Muscle of leg (tissue), 16 donors: ENCODE data around the gene REPS2. TPM values are rescaled to one million over a fixed set of nuclear protein-coding genes. Genes with fewer than 3 reads are reported as not detected.

Experiments
- DNase-seq: peaks from one replicate; pipeline ENCODE4 v3.0.0; 2013
- H3K27ac ChIP-seq: one replicate; pipeline ENCODE4 v1.5.1; 2013; ENCODE audit warnings: mild to moderate bottlenecking, low read length, control low read depth
- H3K27me3 ChIP-seq: one replicate; pipeline ENCODE4 v1.6.1; 2013; ENCODE audit warnings: low read length; ENCODE audit not compliant: control insufficient read depth, insufficient read depth
- H3K36me3 ChIP-seq: one replicate; pipeline ENCODE4 v1.6.1; 2013; ENCODE audit warnings: low read length; ENCODE audit not compliant: control insufficient read depth, insufficient read depth
- H3K4me1 ChIP-seq: one replicate; pipeline ENCODE4 v1.6.1; 2013; ENCODE audit warnings: low read length; ENCODE audit not compliant: control insufficient read depth, insufficient read depth
- H3K4me3 ChIP-seq: one replicate; pipeline ENCODE4 v1.5.1; 2013; ENCODE audit warnings: low read length, control low read depth
- H3K9me3 ChIP-seq: replicated peaks from 2 replicates; pipeline ENCODE4 v1.6.1; 2013; ENCODE audit warnings: low read depth, low read length; ENCODE audit not compliant: control insufficient read depth
- WGBS: methylation state at CpG from one replicate; pipeline ENCODE4 v1.1.5; 2013; ENCODE audit warnings: missing lambda C conversion rate; ENCODE audit not compliant: insufficient coverage; 5-methylcytosine and 5-hydroxymethylcytosine counted together
- long read RNA-seq, 11 donors: transcript quantifications; one replicate each; lab custom pipeline, GENCODE V29; 2026
- polyA plus RNA-seq, 8 donors: library from polyadenylated mRNA; unstranded; fragments of 120-200 nt; gene quantifications; one replicate each; pipeline versions ENCODE4 v1.2.1 to v1.2.3, GENCODE V29; 2013; ENCODE audit warnings: inconsistent platforms in 1 of 8, low replicate concordance in 1 of 8; ENCODE audit not compliant: insufficient read length in 8 of 8, insufficient read depth in 1 of 8
- total RNA-seq: library from RNA; stranded (reverse); fragments of 120-200 nt; gene quantifications from one replicate; pipeline ENCODE4 v1.2.4, GENCODE V29; 2013

The REPS2 gene
- 8.6 TPM for total RNA-seq
- 10 to 100 TPM in 1 of 8 donors, 1 to 10 TPM in 7; 6.5 to 10.7 (median 8.4) TPM for polyA plus RNA-seq
- long read RNA-seq, donor 1: 0 reads
- long read RNA-seq, donor 2: 0 reads
- long read RNA-seq, donor 3, partial matches to known transcripts: 0 of 1 reads
- long read RNA-seq, donor 3, other reads (novel, unspliced or antisense): 0 of 1 reads
- long read RNA-seq, donor 4, partial matches to known transcripts: 0 of 1 reads
- long read RNA-seq, donor 4, other reads (novel, unspliced or antisense): 0 of 1 reads
- long read RNA-seq, donor 5: 0 reads
- long read RNA-seq, donor 6, full-length matches to known transcripts: 2 of 2 reads
- long read RNA-seq, donor 6, partial matches to known transcripts: 0 of 2 reads
- long read RNA-seq, donor 6, other reads (novel, unspliced or antisense): 0 of 2 reads
- long read RNA-seq, donor 7: 0 reads
- long read RNA-seq, donor 8, full-length matches to known transcripts: 1 of 1 reads
- long read RNA-seq, donor 8, partial matches to known transcripts: 0 of 1 reads
- long read RNA-seq, donor 8, other reads (novel, unspliced or antisense): 0 of 1 reads
- long read RNA-seq, donor 9: 0 reads
- long read RNA-seq, donor 10, full-length matches to known transcripts: 1 of 1 reads
- long read RNA-seq, donor 10, partial matches to known transcripts: 0 of 1 reads
- long read RNA-seq, donor 10, other reads (novel, unspliced or antisense): 0 of 1 reads
- long read RNA-seq, donor 11, partial matches to known transcripts: 0 of 1 reads
- long read RNA-seq, donor 11, other reads (novel, unspliced or antisense): 0 of 1 reads

DNA sequence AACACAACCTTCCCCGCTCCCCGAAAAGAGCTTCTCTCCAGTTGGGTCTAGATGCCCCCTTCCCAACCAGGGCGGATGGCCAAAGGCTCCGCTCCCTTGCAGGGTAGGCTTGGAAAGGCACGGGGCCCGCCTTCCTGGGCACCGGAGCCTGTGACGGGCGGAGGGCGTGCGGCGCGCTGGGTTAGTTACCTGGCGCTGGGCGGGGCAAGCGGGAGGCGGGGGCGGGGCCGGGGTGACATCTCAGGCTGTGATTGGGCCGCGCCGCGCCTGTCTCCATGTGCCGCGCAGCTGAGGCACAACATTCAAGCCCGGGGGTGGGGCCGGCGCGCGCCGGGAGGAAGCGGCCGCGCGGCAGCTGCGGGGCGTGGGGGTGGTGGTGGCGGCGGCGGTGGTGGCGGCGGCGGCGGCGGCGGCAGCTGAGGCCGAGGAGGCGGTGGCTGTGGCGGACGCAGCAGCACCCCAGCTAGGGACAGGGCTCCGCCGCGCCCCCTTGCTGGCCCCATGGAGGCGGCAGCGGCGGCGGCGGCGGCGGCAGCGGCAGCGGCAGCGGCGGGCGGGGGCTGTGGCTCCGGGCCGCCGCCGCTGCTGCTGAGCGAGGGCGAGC lies at the start of gene REPS2:
REPS2 (plus strand) TSS at position 298 of the 604 bp plus-strand sequence; CDS start at position 502, 204 bp downstream.
- WGBS: 18% methylated on average over 59 of the region's 71 CpGs
- H3K4me1 ChIP-seq: peaks cover 6% of the 10 kb centered on the region
- peak within 1 kb of the TSS; percentile 53 for H3K27ac ChIP-seq
- H3K27me3 ChIP-seq: peaks cover 23% of the 10 kb centered on the region
- no peaks in the 10 kb centered on the region for H3K36me3 ChIP-seq
- H3K9me3 ChIP-seq: no peaks in the 10 kb centered on the region
- peak; percentile 92 for DNase-seq
- peak within 1 kb of the TSS; percentile 55 for H3K4me3 ChIP-seq

DNA sequence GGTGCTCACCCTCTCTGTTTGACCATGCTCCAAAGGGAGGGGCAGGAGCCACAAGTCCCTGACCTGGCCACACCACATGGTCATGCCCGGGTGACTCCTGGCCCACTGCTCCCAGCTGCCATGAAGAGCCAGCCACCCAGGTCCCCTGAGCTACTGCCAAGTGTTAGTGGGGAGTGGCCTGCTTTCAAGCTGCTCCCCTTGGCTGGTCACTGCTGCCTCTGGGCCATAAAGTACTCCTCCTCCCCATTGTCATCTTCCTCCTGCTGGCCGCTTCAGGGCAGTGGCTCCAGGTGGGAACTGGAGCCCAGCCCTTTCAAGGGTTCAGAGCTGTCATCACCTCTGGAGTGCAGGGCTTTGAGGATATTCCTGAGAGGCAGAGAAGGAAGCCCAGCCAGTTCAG lies 49.0 kb upstream of the REPS2 start:
- no peak overlapping the region for H3K27ac ChIP-seq
- no peaks in the 10 kb centered on the region for H3K9me3 ChIP-seq
- no peak for DNase-seq
- H3K36me3 ChIP-seq: no peaks in the 10 kb centered on the region
- no peak overlapping the region for H3K4me3 ChIP-seq
- peaks cover 2% of the 10 kb centered on the region for H3K4me1 ChIP-seq
- peaks cover 53% of the 10 kb centered on the region for H3K27me3 ChIP-seq
- WGBS: no CpG with 5 or more reads among the region's 2 CpGs

DNA sequence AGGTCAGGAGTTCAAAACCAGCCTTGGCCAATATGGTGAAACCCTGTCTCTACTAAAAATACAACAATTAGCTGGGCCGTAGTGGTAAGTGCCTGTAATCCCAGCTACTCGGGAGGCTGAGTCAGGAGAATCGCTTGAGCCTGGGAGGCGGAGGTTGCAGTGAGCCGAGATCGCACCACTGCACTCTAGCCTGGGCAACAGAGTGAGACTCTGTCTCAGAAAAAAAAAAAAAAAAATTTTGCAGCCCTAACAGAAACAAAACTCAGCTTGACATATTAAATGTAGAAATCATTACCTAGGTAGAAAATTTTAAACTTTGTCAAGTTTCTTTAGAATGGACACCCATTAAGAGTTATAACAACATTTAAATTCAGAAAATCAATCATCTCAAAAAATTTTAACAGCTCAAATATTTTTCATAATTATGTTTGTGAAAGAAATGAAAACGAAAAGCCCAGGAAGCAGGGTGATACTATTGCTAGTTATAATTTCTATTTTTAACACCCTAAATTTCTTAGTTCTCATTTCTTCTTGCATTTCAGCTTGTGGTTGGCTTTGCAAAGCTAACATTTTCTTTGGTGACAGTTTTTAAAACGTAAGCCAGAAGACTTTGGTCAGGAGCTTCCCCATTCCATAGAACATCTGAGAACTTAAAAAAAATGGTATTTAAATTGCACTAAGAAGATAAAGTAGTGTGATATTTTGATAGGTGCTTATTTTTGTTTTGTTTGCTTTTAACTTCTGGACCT lies 43.0 kb upstream of the REPS2 start:
- no peaks in the 10 kb centered on the region for H3K9me3 ChIP-seq
- 88% methylated on average over 3 of the region's 8 CpGs for WGBS
- H3K27ac ChIP-seq: no peak overlapping the region
- no peak overlapping the region for H3K4me3 ChIP-seq
- H3K27me3 ChIP-seq: peaks cover 46% of the 10 kb centered on the region
- no peaks in the 10 kb centered on the region for H3K4me1 ChIP-seq
- no peaks in the 10 kb centered on the region for H3K36me3 ChIP-seq
- DNase-seq: peak; percentile 34

DNA sequence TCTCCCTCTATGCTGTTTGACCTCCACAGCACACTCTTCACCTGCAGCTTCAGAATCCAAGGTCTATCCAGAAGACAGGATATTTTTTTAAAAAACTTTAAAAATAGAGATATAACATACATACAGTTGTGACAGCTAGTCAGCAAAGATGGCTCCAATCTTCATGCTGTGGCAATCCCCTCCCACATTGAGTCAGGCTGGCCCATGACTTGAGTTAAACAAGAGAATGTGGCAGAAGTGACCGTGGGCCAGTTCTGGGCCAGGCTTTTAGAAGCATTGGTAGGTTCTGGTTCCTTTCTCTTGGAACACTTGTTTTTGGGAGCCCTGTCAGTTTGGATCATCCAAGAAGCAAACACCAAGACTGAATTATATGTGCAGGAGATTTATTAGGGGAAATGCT lies 36.1 kb upstream of the REPS2 start:
- no peak overlapping the region for H3K4me3 ChIP-seq
- no peaks in the 10 kb centered on the region for H3K36me3 ChIP-seq
- H3K4me1 ChIP-seq: no peaks in the 10 kb centered on the region
- no peaks in the 10 kb centered on the region for H3K9me3 ChIP-seq
- no peak overlapping the region for H3K27ac ChIP-seq
- peaks cover 44% of the 10 kb centered on the region for H3K27me3 ChIP-seq
- WGBS: no CpG with 5 or more reads among the region's 1 CpG
- no peak for DNase-seq

DNA sequence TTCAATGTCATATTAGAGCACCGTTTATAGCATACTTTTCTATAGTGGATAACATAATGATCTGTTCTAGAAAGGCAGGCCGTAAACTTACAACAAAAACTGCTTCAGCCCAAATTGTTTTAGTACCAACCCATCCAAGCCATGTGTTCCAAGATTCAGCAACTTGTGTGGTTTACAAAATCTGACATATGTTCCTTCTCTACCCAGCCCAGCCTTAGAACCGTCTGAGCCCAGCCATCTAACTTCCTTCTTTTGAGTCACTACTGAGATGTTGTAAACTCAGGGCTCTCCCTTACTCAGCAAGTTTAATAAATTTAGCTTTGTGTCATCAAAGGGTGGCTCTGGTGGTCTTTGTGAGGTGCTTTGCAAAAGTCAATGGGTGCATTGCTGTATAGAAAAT lies 32.4 kb upstream of the REPS2 start:
- H3K4me1 ChIP-seq: no peaks in the 10 kb centered on the region
- H3K36me3 ChIP-seq: no peaks in the 10 kb centered on the region
- no peak overlapping the region for H3K4me3 ChIP-seq
- peak; percentile 47 for DNase-seq
- no peaks in the 10 kb centered on the region for H3K9me3 ChIP-seq
- H3K27me3 ChIP-seq: peaks cover 38% of the 10 kb centered on the region
- no CpG with 5 or more reads among the region's 3 CpGs for WGBS
- H3K27ac ChIP-seq: no peak overlapping the region

DNA sequence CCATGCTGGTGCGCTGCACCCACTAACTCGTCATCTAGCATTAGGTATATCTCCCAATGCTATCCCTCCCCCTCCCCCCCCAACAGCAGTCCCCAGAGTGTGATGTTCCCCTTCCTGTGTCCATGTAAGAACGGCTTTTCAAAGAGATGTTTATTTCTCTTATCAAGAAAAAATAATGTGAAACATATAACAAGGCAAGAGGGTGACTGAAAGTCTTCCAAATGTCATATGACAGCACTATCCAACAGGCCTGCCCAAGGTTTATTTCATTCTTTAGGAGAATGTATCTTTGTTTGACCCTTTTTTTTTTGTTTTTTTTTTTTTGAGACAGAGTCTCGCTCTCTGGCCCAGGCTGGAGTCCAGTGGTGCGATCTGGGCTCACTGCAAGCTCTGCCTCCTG lies 29.9 kb upstream of the REPS2 start:
- H3K36me3 ChIP-seq: no peaks in the 10 kb centered on the region
- no peak overlapping the region for H3K4me3 ChIP-seq
- H3K27me3 ChIP-seq: peaks cover 35% of the 10 kb centered on the region
- H3K9me3 ChIP-seq: no peaks in the 10 kb centered on the region
- no peaks in the 10 kb centered on the region for H3K4me1 ChIP-seq
- DNase-seq: no peak
- no peak overlapping the region for H3K27ac ChIP-seq
- WGBS: 80% methylated on average over 1 of the region's 5 CpGs

DNA sequence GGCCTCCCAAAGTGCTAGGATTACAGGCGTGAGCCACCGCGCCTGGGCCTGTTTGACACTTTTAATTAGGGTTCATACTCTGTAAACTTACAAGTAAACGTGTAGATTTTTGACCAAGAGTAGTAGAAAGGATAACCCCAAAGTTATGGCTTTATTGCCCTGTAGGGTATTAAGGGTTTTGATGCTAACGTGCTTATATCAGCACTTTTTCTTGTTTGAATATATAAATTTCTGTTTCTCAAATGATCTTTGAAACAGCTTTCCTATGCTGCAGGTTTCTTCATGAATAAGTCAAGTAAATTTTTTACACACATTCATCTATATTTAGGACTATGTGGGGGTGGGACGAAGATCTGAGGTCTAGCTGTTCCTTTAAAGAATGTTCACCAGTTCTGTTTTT lies 29.3 kb upstream of the REPS2 start:
- peaks cover 34% of the 10 kb centered on the region for H3K27me3 ChIP-seq
- no peaks in the 10 kb centered on the region for H3K4me1 ChIP-seq

DNA sequence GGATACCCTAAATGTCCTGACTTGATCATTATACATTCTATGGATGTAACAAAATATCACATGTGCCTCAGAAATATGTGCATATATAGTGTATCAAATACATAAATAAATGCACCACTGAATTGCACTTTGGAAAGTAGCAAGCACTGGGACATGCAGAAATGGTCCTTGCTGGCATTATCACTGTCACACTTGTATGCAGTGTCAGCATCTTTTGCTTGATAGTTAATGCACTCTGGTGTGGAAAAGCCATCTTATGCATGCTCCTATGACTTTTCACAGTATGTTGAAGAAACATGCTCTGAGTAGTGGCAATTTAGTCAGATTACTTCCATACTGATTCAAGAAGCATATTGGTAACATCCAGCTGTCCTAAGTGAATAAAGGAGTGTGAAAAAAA lies 27.5 kb upstream of the REPS2 start:
- DNase-seq: no peak
- no peaks in the 10 kb centered on the region for H3K9me3 ChIP-seq
- H3K36me3 ChIP-seq: no peaks in the 10 kb centered on the region
- H3K4me1 ChIP-seq: no peaks in the 10 kb centered on the region
- peaks cover 26% of the 10 kb centered on the region for H3K27me3 ChIP-seq
- H3K27ac ChIP-seq: no peak overlapping the region
- no peak overlapping the region for H3K4me3 ChIP-seq

More for the DNA sequence above, 29.3 kb upstream of the REPS2 start:
- no peak overlapping the region for H3K27ac ChIP-seq
- H3K9me3 ChIP-seq: no peaks in the 10 kb centered on the region
- DNase-seq: no peak
- H3K4me3 ChIP-seq: no peak overlapping the region
- WGBS: 40% methylated on average over 1 of the region's 6 CpGs
- no peaks in the 10 kb centered on the region for H3K36me3 ChIP-seq

DNA sequence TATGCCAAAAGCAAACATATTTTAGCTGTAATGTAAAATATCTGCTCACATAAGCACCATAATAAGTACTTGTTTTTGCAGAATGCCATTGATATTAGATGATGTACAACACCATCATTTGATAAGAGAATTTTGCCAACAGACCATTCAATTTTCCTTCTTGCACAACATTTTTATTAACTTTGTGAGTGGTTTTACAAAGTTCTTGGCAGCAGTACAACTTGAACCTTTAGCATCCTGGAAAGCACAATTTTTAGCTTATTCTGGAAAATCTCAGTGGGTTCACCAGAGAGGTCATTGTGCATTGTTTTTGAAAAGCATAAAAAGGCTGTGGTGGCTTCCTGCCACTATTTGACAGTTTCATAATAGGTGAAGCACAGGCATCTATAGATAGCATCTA lies 26.4 kb upstream of the REPS2 start:
- Histone ChIP-seq H3K9me3 (no peaks in the 10 kb centered on the region), H3K27me3 (peaks cover 21% of the 10 kb centered on the region), H3K4me3 (no peak overlapping the region), H3K4me1 (no peaks in the 10 kb centered on the region), H3K36me3 (no peaks in the 10 kb centered on the region), H3K27ac (no peak overlapping the region)
- peak; percentile 75 for DNase-seq
